HepG2 (cell line): Measurements from ENCODE around the gene SHANK3. TPM values are rescaled to one million over a fixed set of nuclear protein-coding genes. Genes with fewer than 3 reads are reported as not detected.

Source experiments
- ATAC-seq: fragments of 200-7000 bp; cut with Tn5 transposase; 3 replicates; pipeline ENCODE4 v1.9.1; 2020; ENCODE audit warnings: mild to moderate bottlenecking, moderate library complexity
- BruUV-seq: library from RNA; stranded (reverse); fragments of 400-500 nt; replicated peaks from 2 replicates; lab custom pipeline; 2021; lab: Mats Ljungman, UMichigan
- CTCF ChIA-PET: fragments of 300-600 bp; formaldehyde crosslinking; extraction: SDS; loops from one replicate; lab custom pipeline; 2021; ENCODE audit warnings: low total read pairs, inconsistent platforms, low intra/inter-chr PET ratio; lab: Yijun Ruan, JAX
- POLR2A ChIA-PET: fragments of 350-600 bp; sonication (Branson Sonifier 250); formaldehyde crosslinking; loops from one replicate; lab custom pipeline; 2020; ENCODE audit warnings: antibody characterized with exemption, inconsistent platforms; lab: Yijun Ruan, JAX
- DNase-seq: peaks from one replicate; pipeline ENCODE4 v3.0.0-alpha.2; 2015; ENCODE audit warnings: low spot score
- FAIRE-seq: peaks from 3 replicates; lab custom pipeline; 2011; peaks lifted over from hg19 to GRCh38; lab: Jason Lieb, UNC
- H2AFZ ChIP-seq: one replicate; pipeline ENCODE4 v1.6.1; 2011; ENCODE audit warnings: low read length, inconsistent platforms
- H3K27ac ChIP-seq: fragments of 300-600 bp; 3 replicates; pipeline ENCODE4 v1.8.0; 2011; ENCODE audit warnings: mixed run types, mild to moderate bottlenecking, mixed read lengths, low read length, inconsistent platforms; ENCODE audit not compliant: insufficient read depth; ENCODE audit errors: extremely low read length
- H3K27me3 ChIP-seq, 2 experiments: fragments of 200-600 bp in 1 of 2; 2 replicates in 1 of 2; 3 replicates in 1 of 2; pipeline versions ENCODE4 v1.6.0 to v1.8.0; 2011; ENCODE audit warnings: low read length in 2 of 2, mild to moderate bottlenecking in 2 of 2, moderate library complexity in 2 of 2, inconsistent platforms in 1 of 2; ENCODE audit not compliant: insufficient read depth in 2 of 2, control insufficient read depth in 1 of 2
- H3K36me3 ChIP-seq, 2 experiments: fragments of 200-600 bp in 1 of 2; replicated peaks in 1 of 2; 2 replicates in 1 of 2; 3 replicates in 1 of 2; pipeline versions ENCODE4 v1.5.1 to v1.8.0; 2011; ENCODE audit warnings: low read length in 2 of 2, inconsistent platforms in 1 of 2; ENCODE audit not compliant: insufficient read depth in 2 of 2, control insufficient read depth in 1 of 2
- H3K4me1 ChIP-seq: 2 replicates; pipeline ENCODE4 v1.5.1; 2012; ENCODE audit warnings: low read length, inconsistent platforms; ENCODE audit not compliant: insufficient read depth
- H3K4me2 ChIP-seq: 2 replicates; pipeline ENCODE4 v1.6.0; 2011; ENCODE audit warnings: low read depth, low read length, inconsistent platforms
- H3K4me3 ChIP-seq, 3 experiments: fragments of 200-600 bp in 1 of 3; sonication (generic), shearing (Covaris generic) in 1 of 3; replicated peaks in 1 of 3; 2 replicates each; pipeline ENCODE4 v1.5.1; 2011 to 2016; ENCODE audit warnings: low read length in 3 of 3, inconsistent platforms in 2 of 3, low read depth in 2 of 3, mild to moderate bottlenecking in 2 of 3, control low read depth in 1 of 3, mixed read lengths in 1 of 3; ENCODE audit not compliant: insufficient read depth in 1 of 3
- H3K79me2 ChIP-seq: one replicate; pipeline ENCODE4 v1.6.1; 2011; ENCODE audit warnings: low read length, inconsistent platforms; ENCODE audit not compliant: insufficient read depth
- H3K9ac ChIP-seq: 2 replicates; pipeline ENCODE4 v1.6.0; 2011; ENCODE audit warnings: mild to moderate bottlenecking, low read depth, low read length, inconsistent platforms; ENCODE audit not compliant: insufficient read depth
- H3K9me3 ChIP-seq: 2 replicates; pipeline ENCODE4 v1.5.1; 2012; ENCODE audit warnings: mild to moderate bottlenecking, low read length
- H4K20me1 ChIP-seq: 2 replicates; pipeline ENCODE4 v1.6.0; 2011; ENCODE audit warnings: inconsistent platforms, mild to moderate bottlenecking, low read length, moderate library complexity; ENCODE audit not compliant: insufficient read depth
- ARNTL ChIP-seq: sonication (generic); formaldehyde crosslinking; IDR thresholded peaks from 2 replicates; pipeline ENCODE4 v1.4.0; 2020; ENCODE audit warnings: mild to moderate bottlenecking, missing genetic modification reagents
- CHD2 ChIP-seq: IDR thresholded peaks from 2 replicates; pipeline ENCODE4 v1.6.1; 2011; ENCODE audit warnings: low read depth, low read length, improper control_type of control experiment
- FOXP1 ChIP-seq, 2 experiments: fragments of 450-650 bp in 1 of 2; IDR thresholded peaks; 2 replicates each; pipeline ENCODE4 v1.6.1; 2017 to 2018; ENCODE audit warnings: antibody characterized with exemption in 1 of 2
- GABPA ChIP-seq, 2 experiments: IDR thresholded peaks; 2 replicates each; pipeline ENCODE4 v1.6.1; 2011 to 2016; ENCODE audit warnings: low read depth in 2 of 2, low read length in 1 of 2, missing biosample characterization in 1 of 2, missing genetic modification characterization in 1 of 2
- IKZF5 ChIP-seq: IDR thresholded peaks from 2 replicates; pipeline ENCODE4 v1.6.1; 2018; ENCODE audit warnings: missing genetic modification reagents, mild to moderate bottlenecking, missing compliant biosample characterization
- MIER2 ChIP-seq: IDR thresholded peaks from 2 replicates; pipeline ENCODE4 v1.6.1; 2016; ENCODE audit warnings: missing biosample characterization, missing genetic modification reagents
- NFKBIZ ChIP-seq: IDR thresholded peaks from 2 replicates; pipeline ENCODE4 v1.6.1; 2018; ENCODE audit warnings: missing genetic modification reagents, missing compliant biosample characterization
- NFRKB ChIP-seq: fragments of 450-650 bp; IDR thresholded peaks from 2 replicates; pipeline ENCODE4 v1.6.1; 2017
- NR0B2 ChIP-seq: sonication (generic); formaldehyde crosslinking; IDR thresholded peaks from 2 replicates; pipeline ENCODE4 v1.4.0; 2020; ENCODE audit warnings: mild to moderate bottlenecking, missing genetic modification reagents
- SRSF9 ChIP-seq: fragments of 200-400 bp; formaldehyde crosslinking; IDR thresholded peaks from 2 replicates; pipeline ENCODE4 v1.6.1; 2018; ENCODE audit warnings: borderline replicate concordance, mild to moderate bottlenecking, low read depth, low read length; ENCODE audit not compliant: insufficient read depth, poor library complexity, severe bottlenecking
- ZBTB2 ChIP-seq: sonication (generic); formaldehyde crosslinking; IDR thresholded peaks from 2 replicates; pipeline ENCODE4 v1.8.0; 2022; ENCODE audit warnings: low read depth, missing genetic modification reagents
- ZBTB25 ChIP-seq: IDR thresholded peaks from 2 replicates; pipeline ENCODE4 v1.6.1; 2018; ENCODE audit warnings: missing genetic modification reagents
- ZFP36 ChIP-seq: fragments of 150-350 bp; IDR thresholded peaks from 2 replicates; pipeline ENCODE4 v1.6.1; 2018; ENCODE audit warnings: borderline replicate concordance, low read length, low read depth; ENCODE audit not compliant: partially characterized antibody
- ZNF121 ChIP-seq: sonication (generic); formaldehyde crosslinking; IDR thresholded peaks from 2 replicates; pipeline ENCODE4 v1.5.0; 2020; ENCODE audit warnings: mild to moderate bottlenecking, missing genetic modification reagents
- ZNF329 ChIP-seq: sonication (generic); formaldehyde crosslinking; IDR thresholded peaks from 2 replicates; pipeline ENCODE4 v1.9.0; 2021; ENCODE audit warnings: low read depth, mild to moderate bottlenecking, missing genetic modification reagents
- ZNF563 ChIP-seq: sonication (generic); formaldehyde crosslinking; IDR thresholded peaks from 2 replicates; pipeline ENCODE4 v1.8.0; 2022; ENCODE audit warnings: mild to moderate bottlenecking, moderate library complexity, missing genetic modification reagents
- ZNF564 ChIP-seq: sonication (generic); formaldehyde crosslinking; IDR thresholded peaks from 2 replicates; pipeline ENCODE4 v1.8.1; 2023; ENCODE audit warnings: mild to moderate bottlenecking, missing genetic modification reagents
- ZNF660 ChIP-seq: sonication (generic); formaldehyde crosslinking; IDR thresholded peaks from 2 replicates; pipeline ENCODE4 v1.5.1; 2020; ENCODE audit warnings: mild to moderate bottlenecking, low read depth, missing genetic modification reagents, borderline replicate concordance
- ZNF784 ChIP-seq: sonication (generic); formaldehyde crosslinking; IDR thresholded peaks from 2 replicates; pipeline ENCODE4 v1.5.1; 2020; ENCODE audit warnings: missing genetic modification reagents, mild to moderate bottlenecking, borderline replicate concordance
- WGBS: methylation state at CpG from one replicate; pipeline ENCODE4 v1.1.6; 2017; ENCODE audit warnings: low lambda C conversion rate; 5-methylcytosine and 5-hydroxymethylcytosine counted together
- in situ Hi-C: cut with HindIII; loops from 2 replicates; pipeline ENCODE4 v1.10.0; 2017; ENCODE audit warnings: low pct_unique_long_range_greater_than_20kb; ENCODE audit not compliant: extremely low pct_ligation_motif_present
- intact Hi-C: fragments of 100-400 bp; cut with micrococcal nuclease; formaldehyde crosslinking; loops from one replicate; pipeline ENCODE4 v1.10.0; 2022; ENCODE audit not compliant: unreplicated experiment
- polyA plus RNA-seq, 8 experiments: library from polyadenylated mRNA; depleted of rRNA in 3 of 8; stranded (reverse) in 7 of 8; unstranded in 1 of 8; fragments of >200 nt; fragmentation: Illumina TruSeq in 4 of 8; extraction: Trizol in 4 of 8; gene quantifications; 2 replicates each; pipeline versions ENCODE4 v1.2.1 to v1.2.3, GENCODE V29; 2011 to 2016; ENCODE audit warnings: low read depth in 4 of 8, missing spikeins in 1 of 8, mixed read lengths in 1 of 8; ENCODE audit not compliant: insufficient read depth in 1 of 8
- total RNA-seq, 5 experiments: library from RNA; depleted of rRNA; stranded (reverse); fragments of >200 nt; fragmentation: Illumina TruSeq; extraction: Trizol; gene quantifications; 2 replicates each; pipeline ENCODE4 v1.2.3, GENCODE V29; 2016; ENCODE audit warnings: low read depth in 1 of 5

Gene SHANK3
- total and polyA plus RNA-seq, 2 of the 13 experiments (the other 11 are each of a cell fraction or from before 2014, with no cell fraction given) = 2.9 to 4.6 TPM

- TF ChIP-seq ARNTL (CRISPR knock-in tag) (no peak), CHD2 (no peak), NFKBIZ (CRISPR knock-in tag) (no peak), ZNF564 (CRISPR knock-in tag) (no peak), ZBTB25 (no peak)
These were observed 41.5 kb downstream of the SHANK3 start (continued) for GRCh38 chr22:50714150-50714549.

- 94% methylated on average over 4 of the region's 22 CpGs for WGBS
- TF ChIP-seq SRSF9 (no peak), IKZF5 (CRISPR knock-in tag) (no peak), ZNF329 (CRISPR knock-in tag) (no peak), ZNF563 (CRISPR knock-in tag) (no peak), MIER2 (no peak), ZNF121 (CRISPR knock-in tag) (no peak), FOXP1 (IDR thresholded peaks at IDR 0.05) (no peak), FOXP1 (CRISPR knock-in tag; IDR thresholded peaks at IDR 0.05) (no peak), ZNF660 (CRISPR knock-in tag) (no peak), ZBTB2 (no peak), NR0B2 (no peak), ZNF784 (CRISPR knock-in tag) (no peak), ZFP36 (no peak), NFRKB (no peak), GABPA (IDR thresholded peaks at IDR 0.05; ENCODE audit: low read depth, low read length) (no peak), GABPA (CRISPR knock-in tag; IDR thresholded peaks at IDR 0.05; ENCODE audit: low read depth) (no peak)
- Histone ChIP-seq H4K20me1 (no peaks in the 10 kb centered on the region), H3K4me1 (peaks cover 13% of the 10 kb centered on the region; the same call in 1 of the 2 replicates), H3K79me2 (no peaks in the 10 kb centered on the region), H3K4me3 (no peak overlapping the region), H3K4me2 (no peak overlapping the region), H2AFZ (no peak overlapping the region), H3K36me3 (peaks cover 0 to 6% of the 10 kb centered on the region in 2 experiments; a peak in 4 of 5 replicates), H3K9me3 (no peaks in the 10 kb centered on the region), H3K27me3 (no peaks in the 10 kb centered on the region), H3K27ac (no peak overlapping the region), H3K9ac (no peak overlapping the region)
- FAIRE-seq (no peak), ATAC-seq (no peak), DNase-seq (no peak)
- no TSS peak for BruUV-seq
- ChIA-PET POLR2A (no interaction called here), CTCF (no interaction called here)
- in situ Hi-C loops = no loop called here
- intact Hi-C loops = no loop called here
These were observed 42.1 kb downstream of the SHANK3 start for GRCh38 chr22:50714631-50715179.
